GM21723 (cell line): Measurements from ENCODE around the gene HSD17B1.
A peak's percentile ranks its signal among the peaks of the same experiment; 100 is the strongest.
"Not testable (repeated sequence)": the region's sequence is repeated elsewhere in the genome, so short reads cannot be mapped to it uniquely, and the experiment has no call there.

Experiments used
- ATAC-seq: cut with Tn5 transposase; IDR thresholded peaks from one replicate; pipeline ENCODE4 v1.9.1; 2021; ENCODE audit warnings: mild to moderate bottlenecking, moderate library complexity; ENCODE audit not compliant: unreplicated experiment

The HSD17B1 gene

GRCh38 chr17:42522798-42523278 lies 29.9 kb upstream of the HSD17B1 start:
- no peak for ATAC-seq

GRCh38 chr17:42525221-42525620 lies 27.5 kb upstream of the HSD17B1 start:
- ATAC-seq: no peak

- no peak for ATAC-seq
Observed at GRCh38 chr17:42526031-42526444, 26.7 kb upstream of the HSD17B1 start.

- no peak for ATAC-seq
Observed at GRCh38 chr17:42527932-42528331, 24.8 kb upstream of the HSD17B1 start.

- no peak for ATAC-seq
Observed at GRCh38 chr17:42529061-42529460, 23.7 kb upstream of the HSD17B1 start.

GRCh38 chr17:42530952-42531454 lies 21.7 kb upstream of the HSD17B1 start:
- no peak for ATAC-seq

- no peak for ATAC-seq
Observed at GRCh38 chr17:42531455-42532354, 21.0 kb upstream of the HSD17B1 start.

GRCh38 chr17:42535155-42536047 lies 17.3 kb upstream of the HSD17B1 start:
- ATAC-seq: no peak

GRCh38 chr17:42536048-42536371 lies 16.7 kb upstream of the HSD17B1 start, which contains the start of gene NAGLU:
Gene NAGLU (plus strand): TSS chr17:42536241. CDS start chr17:42536273, 32 bp downstream.
- peak; percentile 83 for ATAC-seq

- peak; percentile 66 for ATAC-seq
Observed at GRCh38 chr17:42536372-42537155, 16.2 kb upstream of the HSD17B1 start.

GRCh38 chr17:42537156-42537805 lies 15.4 kb upstream of the HSD17B1 start:
- ATAC-seq: no peak

GRCh38 chr17:42537826-42538451 lies 14.8 kb upstream of the HSD17B1 start:
- no peak for ATAC-seq

GRCh38 chr17:42538482-42538881 lies 14.2 kb upstream of the HSD17B1 start:
- ATAC-seq: no peak

- ATAC-seq: not testable (repeated sequence)
Observed at GRCh38 chr17:42540558-42540957, 12.2 kb upstream of the HSD17B1 start.

GRCh38 chr17:42541041-42541833 lies 11.5 kb upstream of the HSD17B1 start:
- no peak for ATAC-seq

- no peak for ATAC-seq
Observed at GRCh38 chr17:42543190-42544079, 9.3 kb upstream of the HSD17B1 start.

- ATAC-seq: no peak
Observed at GRCh38 chr17:42544874-42545283, 7.8 kb upstream of the HSD17B1 start.
